GM18499 (cell line): ENCODE results near the gene ZNF74.
"Not testable (repeated sequence)": the region's sequence is repeated elsewhere in the genome, so short reads cannot be mapped to it uniquely, and the experiment has no call there.

ENCODE experiments used
- ATAC-seq: cut with Tn5 transposase; IDR thresholded peaks from one replicate; pipeline ENCODE4 v1.9.1; 2021; ENCODE audit warnings: moderate number of reproducible peaks; ENCODE audit not compliant: insufficient read depth, unreplicated experiment

ZNF74 gene

DNA sequence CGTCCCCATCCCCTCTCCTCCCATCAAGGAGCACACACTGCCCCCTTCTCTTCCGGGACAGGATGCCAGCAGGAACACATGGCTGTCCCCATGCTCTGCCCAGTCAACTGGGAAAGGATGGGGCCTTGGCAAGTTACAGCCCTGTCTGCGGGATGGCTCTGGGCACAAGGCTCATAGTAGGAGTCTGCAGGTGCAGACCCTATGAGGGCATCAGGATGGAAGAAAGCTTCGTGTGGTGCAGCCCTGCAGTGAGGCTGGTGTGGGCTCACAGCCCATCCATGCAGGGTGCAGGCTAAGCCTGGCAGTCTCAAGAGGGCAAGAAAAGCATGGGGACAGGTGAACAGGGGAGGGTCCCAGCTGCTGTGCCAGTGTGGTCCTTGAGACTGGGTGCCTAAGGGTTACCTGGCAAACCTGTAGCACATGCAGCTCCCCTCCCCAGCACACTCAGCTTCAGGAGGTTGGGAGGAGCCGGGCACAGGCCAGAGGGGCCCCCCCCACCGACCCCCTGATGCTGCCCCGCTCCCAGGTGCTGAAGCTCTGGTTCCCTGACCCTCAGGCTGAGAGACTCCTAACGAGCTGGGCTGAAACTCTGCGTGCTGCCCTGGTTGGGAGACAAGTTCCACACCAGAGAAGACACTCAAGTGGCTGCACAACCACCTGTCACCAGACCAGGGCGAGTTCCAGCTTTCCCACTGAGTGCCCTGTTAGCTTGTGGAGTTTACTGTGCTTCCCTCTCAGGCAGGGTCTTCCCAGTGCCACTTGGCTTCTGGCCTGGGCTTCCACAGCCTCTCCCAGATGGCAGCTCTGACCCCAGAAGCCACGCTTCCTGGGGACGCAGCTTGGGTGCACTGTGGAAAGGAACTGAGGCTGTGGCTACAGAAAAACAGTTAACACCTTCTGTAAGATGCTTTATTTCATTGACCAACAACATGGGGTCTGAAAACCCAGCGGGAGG is 47.0 kb downstream of the ZNF74 start:
- ATAC-seq: no peak

DNA sequence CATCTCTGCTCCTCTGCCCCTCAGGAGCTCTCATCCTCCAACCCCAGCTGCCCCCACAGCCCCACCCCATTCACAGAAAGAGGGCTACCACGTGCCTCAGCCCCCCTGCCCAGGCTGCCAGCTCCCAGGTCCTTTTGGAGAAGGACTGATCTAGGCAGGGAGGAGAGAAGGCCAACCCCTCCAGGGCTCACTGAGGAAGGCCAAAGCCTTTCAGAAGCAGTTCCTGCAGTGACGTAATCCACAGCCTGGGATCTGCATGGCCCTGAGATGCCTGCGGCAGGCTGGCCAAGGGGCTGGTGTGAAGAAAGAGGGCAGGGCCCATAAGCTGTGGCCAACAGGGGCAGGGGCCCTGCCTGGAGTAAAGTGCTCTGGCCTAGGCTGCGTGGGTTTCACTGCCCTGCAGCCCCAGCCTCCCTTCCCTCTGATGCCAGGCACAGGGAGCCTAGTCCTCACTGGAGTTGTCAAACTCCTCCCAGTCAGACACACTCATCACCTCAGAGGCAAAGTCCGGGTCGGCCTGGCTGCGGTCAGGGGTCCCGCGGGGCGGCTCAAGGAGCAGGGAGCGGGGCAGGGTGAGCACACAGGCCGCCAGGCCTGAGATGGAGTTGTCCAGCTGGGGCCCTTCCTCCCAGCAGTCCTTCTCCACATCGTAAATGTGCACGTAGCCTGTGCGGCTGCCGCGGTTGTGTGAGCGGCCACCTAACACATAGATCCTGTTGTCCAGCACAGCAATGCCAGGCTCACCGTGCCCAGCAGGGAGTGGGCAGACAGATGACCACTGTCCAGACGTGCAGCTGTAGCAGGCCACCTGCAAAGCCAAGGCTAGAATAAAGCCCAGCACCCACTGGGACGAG is 47.9 kb downstream of the ZNF74 start:
- no peak for ATAC-seq

DNA sequence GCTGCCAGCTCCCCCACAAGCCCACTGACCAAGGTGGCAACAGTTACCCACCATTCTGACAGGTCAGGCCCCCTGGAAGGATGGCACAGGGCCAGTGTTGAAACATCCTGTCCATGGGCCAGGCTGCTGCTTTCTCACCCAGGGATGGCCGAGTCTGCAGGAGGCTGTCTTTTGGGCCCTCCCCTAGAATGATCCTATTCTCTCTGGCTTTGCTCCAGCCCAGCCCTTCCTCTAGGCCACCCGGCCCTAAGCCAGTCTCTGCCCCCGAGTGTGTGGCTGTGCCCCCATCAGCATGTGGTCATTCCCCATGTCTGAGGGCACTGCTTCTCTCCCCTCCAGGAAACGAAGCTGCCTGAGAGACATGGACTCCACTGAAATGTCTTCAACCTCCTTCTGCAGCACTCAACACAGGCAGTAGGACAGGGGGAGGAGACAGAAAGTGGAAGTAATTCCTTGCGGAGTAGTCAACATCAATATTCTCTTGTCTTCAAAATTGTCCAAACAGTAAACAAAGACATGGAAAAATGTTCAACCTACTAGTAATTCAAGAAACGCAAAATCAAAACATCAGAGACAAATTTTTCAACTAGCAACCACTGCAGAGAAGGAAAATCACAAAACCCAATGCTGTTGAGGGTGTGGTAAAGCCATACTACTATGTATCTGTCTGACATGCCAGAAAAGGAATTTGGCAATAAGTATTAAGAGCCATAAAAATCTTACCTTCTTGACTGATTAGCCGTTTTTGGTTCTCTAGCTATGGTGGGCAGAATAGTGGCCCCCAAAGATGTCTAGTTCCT is 48.7 kb downstream of the ZNF74 start:
- ATAC-seq: no peak

DNA sequence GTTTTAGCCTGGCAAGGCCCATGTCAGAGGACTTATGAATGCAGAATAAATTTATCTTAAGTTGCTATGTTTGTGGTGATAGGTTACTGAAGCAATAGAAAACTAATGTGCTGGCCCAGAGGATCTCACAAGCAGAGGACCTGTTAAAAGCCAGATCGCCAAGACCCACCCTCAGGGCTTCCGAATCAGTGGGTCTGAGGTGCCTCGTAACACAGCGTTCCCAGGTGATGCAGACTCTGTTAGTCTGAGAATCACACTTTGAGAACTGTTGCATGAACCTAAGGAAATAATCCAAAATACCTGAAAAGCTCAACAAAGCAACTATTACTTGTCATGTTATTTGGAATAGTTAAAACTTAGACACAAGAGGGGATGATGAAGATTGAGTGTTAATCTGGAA is 50.4 kb downstream of the ZNF74 start:
- no peak for ATAC-seq

DNA sequence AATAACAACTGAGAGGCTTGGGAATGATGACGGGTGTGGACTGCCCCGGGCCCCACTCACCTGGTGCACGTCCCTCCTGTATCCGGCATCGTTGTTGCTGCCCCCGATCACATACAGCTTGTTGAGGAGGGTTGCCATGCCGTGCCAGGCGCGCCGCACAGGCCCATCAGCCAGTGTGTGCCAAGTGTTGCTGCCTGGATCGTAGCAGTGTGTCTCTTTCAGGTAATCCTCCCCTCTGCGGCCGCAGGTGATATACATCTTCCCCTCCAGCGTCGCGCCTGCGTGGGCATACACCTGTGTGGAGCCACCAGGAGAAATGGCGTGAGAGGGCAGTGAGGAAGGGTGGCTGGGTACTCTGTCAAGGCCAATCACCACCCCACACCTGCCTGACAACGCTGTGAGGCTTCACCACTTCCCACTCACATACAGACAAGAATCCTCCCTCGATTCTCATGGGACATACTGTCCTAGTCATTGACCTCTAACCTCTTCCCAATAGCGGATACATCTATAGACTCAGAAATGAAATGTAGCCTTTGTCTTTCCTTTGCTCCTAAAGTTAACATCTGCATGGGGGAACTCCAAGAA is 52.5 kb downstream of the ZNF74 start:
- ATAC-seq: no peak

DNA sequence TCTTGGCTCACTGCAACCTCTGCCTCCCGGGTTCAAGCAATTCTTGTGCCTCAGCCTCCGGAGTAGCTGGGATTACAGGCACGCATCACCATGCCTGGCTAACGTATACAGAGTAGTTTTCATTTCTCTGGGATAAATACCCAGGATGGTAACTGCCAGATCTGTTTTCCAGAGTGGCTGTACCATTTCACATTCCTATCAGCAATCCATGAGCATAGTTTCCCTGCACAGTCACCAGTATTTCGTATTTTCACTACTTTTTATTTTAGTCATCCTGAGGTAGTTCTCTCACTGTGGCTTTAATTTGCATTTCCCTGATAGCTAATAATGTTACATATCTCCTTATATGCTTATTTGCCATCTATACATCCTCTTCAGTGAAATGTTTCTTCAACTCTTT is 54.7 kb downstream of the ZNF74 start:
- no peak for ATAC-seq

DNA sequence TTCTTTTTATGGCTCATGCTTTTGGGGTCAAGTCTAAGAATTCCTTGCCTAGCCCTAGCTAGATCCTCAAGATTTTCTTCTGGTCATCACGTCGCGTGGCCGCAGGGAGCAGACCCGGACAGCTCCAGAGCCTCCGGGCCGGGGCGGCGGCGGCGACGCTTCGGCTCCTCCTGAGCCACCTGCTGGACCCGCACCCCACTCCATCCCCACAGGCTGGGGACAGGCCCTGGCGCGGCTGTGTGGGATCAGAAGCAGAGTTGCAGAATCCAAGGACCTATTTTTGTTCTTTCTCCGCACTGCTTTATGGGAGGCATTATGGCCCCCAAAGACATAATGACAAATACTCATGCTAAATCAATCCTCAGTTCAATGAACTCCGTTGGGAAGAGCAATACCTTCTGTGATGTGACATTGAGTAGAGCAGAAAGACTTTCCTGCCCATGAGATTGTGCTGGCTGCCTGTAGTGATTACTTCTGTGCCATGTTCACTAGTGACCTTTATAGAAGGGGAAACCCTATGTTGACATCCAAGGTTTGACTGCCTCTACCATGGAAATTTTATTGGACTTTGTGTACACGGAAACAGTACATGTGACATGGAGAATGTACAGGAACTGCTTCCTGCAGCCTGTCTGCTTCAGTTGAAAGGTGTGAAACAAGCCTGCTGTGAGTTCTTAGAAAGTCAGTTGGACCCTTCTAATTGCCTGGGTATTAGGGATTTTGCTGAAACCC is 56.0 kb downstream of the ZNF74 start:
- ATAC-seq: no peak

DNA sequence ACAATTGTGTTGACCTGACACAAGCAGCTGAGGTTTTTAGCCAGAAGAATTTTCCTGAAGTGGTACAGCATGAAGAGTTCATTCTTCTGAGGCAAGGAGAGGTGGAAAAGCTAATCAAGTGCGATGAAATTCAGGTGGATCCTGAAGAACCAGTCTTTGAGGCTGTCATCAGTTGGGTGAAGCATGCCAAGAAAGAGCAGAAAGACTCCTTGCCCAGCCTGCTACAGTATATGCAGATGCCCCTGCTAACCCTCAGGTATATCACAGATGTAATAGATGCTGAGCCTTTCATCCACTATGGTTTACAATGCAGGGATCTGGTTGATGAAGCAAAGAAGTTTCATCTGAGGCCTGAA is 56.6 kb downstream of the ZNF74 start:
- ATAC-seq: no peak

DNA sequence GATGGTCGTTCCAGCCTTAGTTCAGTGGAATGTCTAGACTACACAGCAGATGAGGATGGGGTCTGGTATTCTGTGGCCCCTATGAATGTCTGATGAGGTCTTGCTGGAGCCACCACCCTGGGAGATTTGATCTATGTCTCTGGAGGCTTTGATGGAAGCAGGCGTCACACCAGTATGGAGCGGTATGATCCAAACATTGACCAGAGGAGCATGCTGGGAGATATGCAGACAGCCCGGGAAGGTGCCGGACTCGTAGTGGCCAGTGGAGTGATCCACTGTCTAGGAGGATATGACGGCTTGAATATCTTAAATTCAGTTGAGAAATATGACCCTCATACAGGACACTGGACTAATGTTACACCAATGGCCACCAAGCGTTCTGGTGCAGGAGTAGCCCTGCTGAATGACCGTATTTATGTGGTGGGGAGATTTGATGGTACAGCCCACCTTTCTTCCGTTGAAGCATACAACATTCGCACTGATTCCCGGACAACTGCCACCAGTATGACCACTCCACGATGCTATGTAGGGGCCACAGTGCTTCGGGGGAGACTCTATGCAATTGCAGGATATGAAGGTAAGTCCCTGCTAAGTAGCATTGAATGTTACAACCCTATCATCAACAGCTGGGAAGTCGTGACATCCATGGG is 57.3 kb downstream of the ZNF74 start:
- ATAC-seq: not testable (repeated sequence)

DNA sequence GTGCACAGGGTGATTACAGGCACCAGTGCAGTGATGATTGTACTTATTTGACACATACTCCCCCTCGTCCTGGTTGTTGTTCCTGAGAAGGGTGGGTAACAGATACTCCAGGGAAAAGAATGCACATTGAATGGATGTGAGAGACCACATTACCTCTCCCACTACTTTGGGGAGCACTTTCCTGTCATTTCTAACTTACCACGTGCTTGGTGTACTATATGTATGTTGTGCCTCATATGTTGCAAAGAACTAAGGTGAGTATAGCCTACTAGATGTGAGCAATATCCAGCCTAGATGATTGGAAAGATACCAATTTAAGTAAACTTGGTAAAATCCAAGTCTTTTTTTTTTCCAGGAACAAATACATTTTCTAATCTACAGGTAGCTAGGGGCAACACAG is 58.0 kb downstream of the ZNF74 start:
- ATAC-seq: no peak

DNA sequence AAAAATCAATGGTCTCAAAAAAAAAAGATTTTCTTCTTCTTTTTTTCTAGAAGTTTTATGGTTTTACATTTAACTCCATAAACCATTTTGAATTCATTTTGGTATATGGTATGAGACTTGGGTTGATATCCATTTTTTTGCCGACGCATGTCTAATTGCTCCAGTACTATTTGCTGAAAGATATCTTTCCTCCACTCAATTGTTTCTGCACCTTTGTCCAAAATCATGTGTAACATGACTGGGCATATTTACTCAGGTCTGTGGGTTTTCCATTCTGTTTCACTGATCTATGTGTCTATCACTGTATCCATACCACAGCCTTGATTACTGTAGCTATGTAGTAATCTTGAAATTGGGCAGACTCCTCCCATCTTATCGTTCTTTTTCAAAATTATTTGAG is 59.3 kb downstream of the ZNF74 start:
- ATAC-seq: no peak

DNA sequence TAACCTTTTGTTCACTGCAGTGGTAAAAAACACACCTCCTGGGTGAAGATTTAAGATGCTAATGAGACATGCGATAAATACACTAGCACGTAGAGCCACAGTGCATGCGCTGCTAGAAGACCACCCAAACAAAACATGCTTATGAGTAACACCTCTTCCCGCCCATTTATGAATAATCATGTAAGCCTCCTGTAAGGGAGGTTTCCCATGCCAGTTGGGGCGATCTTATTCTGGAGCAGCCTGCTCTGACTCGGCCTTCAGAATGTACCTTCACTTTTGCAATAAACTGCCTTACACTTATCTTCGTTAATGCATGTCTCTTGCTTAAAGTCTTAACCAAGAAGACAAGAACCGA is 61.7 kb downstream of the ZNF74 start:
- ATAC-seq: no peak

DNA sequence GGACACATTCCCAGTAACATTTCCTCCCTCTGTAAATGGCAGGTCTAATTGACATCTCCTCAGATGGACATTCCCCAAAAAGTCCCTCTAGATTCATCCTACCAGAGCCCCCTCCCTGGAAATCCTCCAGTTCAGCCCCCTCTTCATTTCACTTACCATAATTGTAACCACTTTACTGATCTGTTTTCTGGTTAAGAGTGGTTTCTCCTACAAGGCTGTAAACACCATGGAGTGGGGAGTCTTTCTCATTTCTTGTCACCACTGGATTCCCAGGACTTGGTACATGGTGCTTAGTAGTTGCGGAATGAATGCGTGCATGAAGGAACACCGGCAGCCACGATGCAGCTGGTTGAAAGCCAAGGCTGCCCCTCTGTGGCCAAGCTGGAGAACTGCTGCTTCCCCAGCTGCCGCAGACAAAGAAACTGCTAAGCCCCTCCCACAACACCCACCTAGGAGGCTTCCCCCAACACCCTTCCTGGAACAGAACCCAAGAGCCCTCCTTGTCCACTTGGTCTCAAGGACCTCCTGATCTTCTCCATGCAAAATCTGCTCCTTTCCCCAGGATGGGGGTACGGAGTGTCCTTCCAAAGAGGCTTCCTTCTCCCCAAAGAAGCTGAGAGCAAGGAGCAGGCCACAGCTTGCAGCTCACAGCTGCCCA is 62.2 kb downstream of the ZNF74 start:
- no peak for ATAC-seq

DNA sequence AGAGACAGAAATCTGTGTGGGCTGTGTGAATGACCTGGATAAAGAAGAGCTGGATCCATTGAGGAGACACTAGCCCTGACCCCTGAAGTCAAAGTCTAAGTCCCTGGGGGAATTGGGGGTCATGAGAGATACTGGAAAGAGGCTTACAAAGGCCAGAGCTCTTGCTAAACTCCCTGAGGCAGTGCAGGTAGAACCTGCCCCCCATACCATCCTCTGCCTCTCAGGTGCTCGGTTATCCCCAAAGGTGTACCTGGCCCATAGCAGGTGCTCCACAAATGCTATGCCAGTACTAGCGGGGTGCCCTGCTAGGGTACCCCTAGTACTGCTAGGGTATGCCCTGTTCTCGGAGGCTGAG is 62.7 kb downstream of the ZNF74 start:
- ATAC-seq: no peak

DNA sequence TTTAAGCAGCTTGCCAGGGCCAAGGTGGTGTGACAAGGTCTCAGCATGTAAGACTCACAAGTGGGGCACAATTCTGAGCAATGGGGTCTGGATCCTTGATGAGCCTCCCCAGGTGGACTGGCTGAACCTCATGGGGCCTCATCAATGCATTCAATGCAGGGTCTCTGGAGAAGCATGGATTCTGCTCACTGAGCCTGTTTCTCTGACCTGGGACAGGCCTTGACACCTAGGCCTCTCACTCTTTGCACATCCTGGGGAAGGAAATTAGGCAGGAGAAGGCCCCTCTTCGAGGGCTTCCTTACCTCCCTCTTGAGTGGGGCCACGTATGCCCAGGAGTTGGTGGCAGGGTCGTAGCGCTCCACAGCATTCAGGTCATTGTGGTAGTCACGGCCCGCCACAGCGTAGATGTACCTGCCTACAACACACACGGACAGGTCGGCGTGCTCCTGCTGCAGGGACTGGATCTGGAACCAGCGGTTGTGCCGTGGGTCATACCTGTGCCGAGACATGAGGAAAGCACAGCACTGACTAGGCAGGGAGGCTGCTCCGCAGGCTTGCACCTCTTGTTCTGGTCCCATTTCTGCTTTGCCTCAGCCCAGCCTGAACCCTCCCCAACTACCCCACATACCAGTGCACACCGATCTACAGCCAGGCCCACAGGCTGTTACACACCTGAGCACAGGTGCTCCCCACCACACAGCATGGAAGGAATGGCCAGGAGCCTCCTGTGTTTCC is 63.7 kb downstream of the ZNF74 start:
- no peak for ATAC-seq
